ENCODE measurements around the gene RANGRF. TPM values are rescaled to one million over a fixed set of nuclear protein-coding genes. Genes with fewer than 3 reads are reported as not detected.

RANGRF gene
- total RNA-seq, 2 donors from 2014 or later: 16.9 to 19.1 TPM

DNA sequence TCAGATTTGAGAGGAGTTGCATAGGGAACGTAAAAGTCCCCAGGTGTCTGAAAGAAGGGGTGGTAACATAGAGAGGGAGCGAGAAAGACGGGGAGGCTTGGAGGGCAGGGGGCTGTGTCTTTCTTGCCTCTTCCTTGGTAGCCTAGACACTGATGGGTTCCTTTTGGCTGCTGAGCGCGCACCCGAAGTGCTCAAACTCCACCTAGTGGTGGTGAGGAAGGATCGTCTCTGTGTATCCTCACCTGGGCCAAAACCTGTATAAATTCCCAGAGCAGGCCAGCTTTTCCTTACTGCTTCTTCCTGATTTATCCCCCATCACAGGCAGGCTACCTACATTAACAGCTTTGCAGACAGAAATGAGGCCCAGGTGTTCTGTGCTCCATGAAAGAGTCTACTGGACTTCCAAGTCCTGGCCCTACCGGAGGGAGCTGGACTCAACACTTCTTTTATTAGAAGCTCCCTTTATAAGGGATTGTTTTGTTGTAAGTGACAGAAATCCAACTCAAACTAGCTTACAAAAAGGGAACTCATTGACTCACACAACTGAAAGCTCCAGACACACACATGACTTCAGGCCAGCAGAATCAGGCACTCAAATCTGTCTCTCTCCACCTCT, 12.3 kb downstream of the RANGRF start:
- DNase-seq (ENCODE audit: low spot score): no peak
- intact Hi-C loops (cut with DNase I): loop anchor here (5.0 to 10.0 kb wide), 2 partner anchors 226 to 903 kb away; no protein-coding TSS in a partner anchor

- no peak for DNase-seq (ENCODE audit: low spot score)
- intact Hi-C loops (cut with DNase I): no loop called here
Observed at GRCh38 chr17:8310601-8311123, 22.2 kb downstream of the RANGRF start.

DNA sequence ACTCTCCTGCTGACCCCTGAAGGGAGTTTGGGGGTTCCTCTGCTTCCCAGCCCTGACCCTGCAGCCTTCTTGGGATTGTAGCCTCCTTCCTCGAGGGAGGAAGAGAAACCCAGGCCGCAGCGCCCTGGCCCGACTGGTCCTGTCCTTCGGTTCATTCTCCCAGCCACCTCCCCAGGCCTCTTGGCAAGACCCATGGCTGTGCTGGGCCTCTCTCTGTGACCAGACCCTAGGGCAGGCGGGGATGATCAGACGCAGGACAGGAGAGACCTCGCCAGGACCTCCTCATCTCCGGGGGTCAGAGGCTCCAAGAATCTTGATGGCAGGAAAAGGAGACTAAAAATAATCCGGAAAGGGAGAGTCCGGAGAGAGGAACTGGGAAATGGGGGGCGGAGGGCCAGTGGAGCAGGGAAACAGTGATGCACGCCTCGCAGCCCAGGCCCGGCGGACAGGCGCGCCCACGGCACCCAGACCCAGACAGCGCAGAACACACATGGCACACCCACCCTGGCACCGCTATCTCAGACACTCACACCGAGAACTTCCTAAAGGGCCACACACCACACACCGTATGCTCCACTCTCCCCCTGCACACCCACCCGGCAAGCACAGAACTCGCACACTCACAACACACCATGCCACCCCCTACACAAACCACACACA, 22.8 kb downstream of the RANGRF start:
- intact Hi-C loops (cut with DNase I): no loop called here
- no peak for DNase-seq (ENCODE audit: low spot score)

DNA sequence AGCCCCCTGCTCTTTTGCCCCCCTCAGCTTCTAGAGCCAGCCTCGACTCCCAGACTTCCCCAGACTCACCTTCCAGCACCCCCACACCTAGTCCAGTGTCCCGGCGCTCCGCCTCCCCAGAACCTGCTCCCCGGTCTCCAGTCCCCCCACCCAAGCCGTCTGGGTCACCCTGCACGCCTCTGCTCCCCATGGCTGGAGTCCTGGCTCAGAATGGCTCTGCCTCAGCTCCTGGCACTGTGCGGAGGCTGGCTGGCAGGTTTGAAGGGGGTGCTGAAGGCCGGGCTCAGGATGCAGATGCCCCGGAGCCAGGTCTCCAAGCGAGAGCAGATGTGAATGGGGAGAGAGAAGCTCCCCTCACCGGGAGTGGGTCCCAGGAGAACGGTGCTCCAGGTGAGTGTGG, 23.8 kb downstream of the RANGRF start:
- DNase-seq (ENCODE audit: low spot score): no peak
- intact Hi-C loops (cut with DNase I): no loop called here

DNA sequence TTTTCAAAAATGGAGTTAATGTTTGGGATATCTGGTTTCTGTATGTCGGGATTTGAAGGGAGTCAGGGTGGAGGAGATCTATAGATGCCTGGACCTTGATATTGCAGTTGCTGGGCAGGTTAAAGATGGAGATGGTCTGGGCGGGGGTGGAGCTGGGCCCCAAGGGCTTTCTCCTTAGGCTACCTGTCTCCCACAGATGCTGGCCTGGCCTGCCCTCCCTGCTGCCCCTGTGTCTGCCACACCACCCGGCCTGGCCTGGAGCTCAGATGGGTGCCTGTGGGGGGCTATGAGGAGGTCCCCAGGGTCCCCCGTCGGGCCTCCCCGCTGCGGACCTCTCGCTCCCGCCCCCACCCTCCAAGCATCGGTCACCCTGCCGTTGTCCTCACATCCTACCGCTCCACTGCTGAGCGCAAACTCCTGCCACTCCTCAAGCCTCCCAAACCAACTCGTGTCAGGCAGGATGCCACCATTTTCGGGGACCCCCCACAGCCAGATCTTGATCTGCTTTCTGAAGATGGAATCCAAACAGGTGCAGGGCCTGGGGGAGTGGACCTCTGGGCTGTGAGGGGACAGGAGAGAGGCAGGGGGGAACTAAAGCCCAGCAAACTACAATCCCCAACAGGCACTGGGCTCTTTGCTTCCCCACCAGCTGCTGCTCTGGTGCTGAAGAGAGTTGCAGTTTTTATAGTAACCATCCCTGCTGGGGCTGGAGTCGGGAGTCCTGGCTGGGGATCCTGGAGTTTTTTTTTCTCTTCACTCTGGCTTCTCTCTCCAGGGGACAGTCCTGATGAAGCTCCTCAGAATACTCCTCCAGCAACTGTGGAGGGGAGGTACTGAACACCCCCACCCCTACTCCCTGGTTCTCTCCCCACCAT, 24.5 kb downstream of the RANGRF start:
- intact Hi-C loops (cut with DNase I): no loop called here
- no peak for DNase-seq (ENCODE audit: low spot score)

- DNase-seq (ENCODE audit: low spot score): no peak
- intact Hi-C loops (cut with DNase I): no loop called here
Observed at GRCh38 chr17:8314797-8315763, 26.6 kb downstream of the RANGRF start.

GRCh38 chr17:8315764-8316217, 27.3 kb downstream of the RANGRF start:
- intact Hi-C loops (cut with DNase I): no loop called here
- DNase-seq (ENCODE audit: low spot score): no peak

DNA sequence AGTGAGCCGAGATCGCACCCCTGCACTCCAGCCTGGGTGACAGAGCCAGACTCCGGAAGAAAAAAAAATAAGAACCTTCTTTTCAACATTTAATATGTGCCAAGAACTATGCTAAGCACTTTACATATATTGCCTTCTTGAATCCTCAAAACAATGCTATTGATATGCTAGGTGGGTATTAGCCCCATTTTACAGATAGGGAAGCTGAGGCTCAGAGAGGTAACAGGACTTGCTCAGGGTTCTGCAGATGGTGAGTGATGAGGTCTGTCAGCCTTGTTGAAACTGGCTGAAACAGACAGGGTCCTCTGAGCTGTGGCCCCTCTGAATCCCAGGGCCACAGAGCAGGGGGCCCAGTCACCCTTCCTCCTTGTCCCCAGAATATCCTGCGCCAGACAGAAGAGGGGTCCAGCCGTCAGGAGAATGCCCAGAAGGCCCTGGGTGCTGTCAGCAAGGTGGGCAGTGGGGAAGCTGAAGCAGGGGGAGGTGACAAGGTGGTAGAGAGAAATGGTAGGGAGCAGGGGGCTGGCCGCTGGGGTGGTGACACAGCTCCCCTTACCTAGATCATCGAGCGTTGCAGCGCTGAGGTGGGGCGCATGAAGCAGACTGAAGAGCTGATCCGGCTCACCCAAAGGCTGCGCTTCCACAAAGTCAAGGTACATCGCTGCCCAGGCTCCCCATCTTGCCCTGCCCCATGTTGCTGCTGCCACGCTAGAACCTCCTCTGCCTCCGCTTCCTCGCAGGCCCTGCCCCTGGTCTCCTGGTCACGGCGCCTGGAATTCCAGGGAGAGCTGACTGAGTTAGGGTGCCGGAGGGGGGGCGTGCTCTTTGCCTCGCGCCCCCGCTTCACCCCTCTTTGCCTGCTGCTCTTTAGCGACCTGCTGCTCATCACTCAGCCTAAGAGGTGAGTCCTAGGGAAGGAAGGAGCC, 29.8 kb downstream of the RANGRF start:
- intact Hi-C loops (cut with DNase I): no loop called here
- no peak for DNase-seq (ENCODE audit: low spot score)

- intact Hi-C loops (cut with DNase I): no loop called here
- DNase-seq (ENCODE audit: low spot score): no peak
Observed at GRCh38 chr17:8320262-8320661, 31.8 kb downstream of the RANGRF start.

GRCh38 chr17:8320990-8321389, 32.5 kb downstream of the RANGRF start:
- intact Hi-C loops (cut with DNase I): no loop called here
- no peak for DNase-seq (ENCODE audit: low spot score)

- no peak for DNase-seq (ENCODE audit: low spot score)
- intact Hi-C loops (cut with DNase I): no loop called here
Observed at GRCh38 chr17:8322061-8322460, 33.6 kb downstream of the RANGRF start.

DNA sequence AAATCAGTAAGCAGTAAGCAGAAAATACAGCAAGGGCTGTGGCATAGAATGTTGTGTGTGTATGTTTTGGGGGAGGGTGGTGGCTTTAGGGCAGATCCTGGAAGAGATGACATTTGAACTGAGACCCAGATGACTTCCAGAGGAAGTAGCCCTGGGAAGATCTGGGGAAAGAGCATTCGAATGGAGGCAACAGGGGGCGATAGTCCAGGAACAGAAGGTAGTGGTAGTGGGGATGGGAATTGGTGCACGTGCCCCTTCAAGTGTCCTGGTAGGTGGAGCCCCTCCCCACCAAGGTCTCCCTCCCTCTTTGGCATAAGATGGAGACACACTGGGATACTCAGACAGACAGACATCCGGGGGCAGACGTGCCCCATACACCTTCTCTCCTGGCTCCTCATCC, 35.7 kb downstream of the RANGRF start:
- DNase-seq (ENCODE audit: low spot score): no peak
- intact Hi-C loops (cut with DNase I): no loop called here

GRCh38 chr17:8324923-8325322, 36.5 kb downstream of the RANGRF start:
- intact Hi-C loops (cut with DNase I): no loop called here
- no peak for DNase-seq (ENCODE audit: low spot score)

DNA sequence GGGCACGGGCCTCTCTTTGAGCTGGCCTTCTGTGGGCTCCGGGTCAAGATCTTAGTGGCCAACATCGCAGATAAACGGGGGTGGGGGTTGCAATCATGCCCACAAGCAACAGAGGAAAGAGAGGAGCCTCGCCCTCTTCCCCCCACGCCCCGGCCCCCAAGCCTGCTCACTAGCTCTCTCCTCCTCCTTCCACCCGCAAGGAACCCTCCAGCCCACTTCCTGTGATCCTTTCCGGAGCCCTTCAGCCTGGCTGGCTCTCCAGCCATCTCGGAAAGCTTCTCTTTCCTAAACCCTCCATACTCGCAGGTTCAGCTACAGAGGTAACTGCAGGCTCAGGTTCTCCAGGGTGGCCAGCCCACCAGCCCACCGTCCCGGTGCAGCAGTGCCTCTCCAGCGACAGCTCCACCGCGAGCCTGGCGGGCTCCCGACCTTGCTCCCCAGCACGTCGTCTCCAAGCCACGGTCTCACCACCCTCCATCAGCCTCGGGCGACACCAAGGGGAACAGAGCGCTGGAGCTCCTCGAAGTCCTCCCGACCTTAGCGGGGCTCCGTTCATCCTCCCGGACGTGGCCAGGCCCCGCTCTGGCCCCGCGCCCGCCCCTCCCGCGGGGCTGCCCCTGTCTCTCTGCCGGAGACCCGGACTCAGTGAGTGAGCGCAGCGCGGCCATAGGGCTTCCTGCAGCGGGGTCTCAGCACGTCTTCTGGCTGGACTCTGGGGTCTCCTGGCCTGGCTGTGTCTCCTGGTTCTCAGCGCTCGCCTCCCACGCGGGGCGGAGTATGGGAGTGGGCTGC, 38.2 kb downstream of the RANGRF start:
- no peak for DNase-seq (ENCODE audit: low spot score)
- intact Hi-C loops (cut with DNase I): no loop called here

GRCh38 chr17:8327303-8327649, 38.8 kb downstream of the RANGRF start:
- DNase-seq (ENCODE audit: low spot score): no peak

DNA sequence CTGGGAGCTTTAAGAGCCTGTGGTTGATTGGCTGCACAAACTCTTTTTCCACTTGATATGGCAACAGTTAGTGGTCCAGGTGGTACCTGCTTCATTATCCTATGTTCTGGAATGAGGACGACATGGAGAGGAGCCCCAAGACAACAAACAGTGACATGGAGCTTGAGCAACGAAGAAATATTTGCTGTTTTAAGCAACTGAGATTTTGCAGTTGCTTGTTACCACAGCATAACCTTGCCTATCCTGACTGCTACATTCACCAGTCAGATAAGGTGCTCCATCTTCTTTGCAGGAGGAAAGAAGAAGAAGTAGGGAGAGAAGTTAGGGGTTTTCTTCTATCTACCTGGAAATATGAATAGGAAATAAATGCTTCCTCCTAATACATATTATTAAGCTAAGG, 43.7 kb downstream of the RANGRF start:
- intact Hi-C loops (cut with DNase I): no loop called here
- DNase-seq (ENCODE audit: low spot score): no peak

More at GRCh38 chr17:8327303-8327649, 38.8 kb downstream of the RANGRF start:
- intact Hi-C loops (cut with DNase I): no loop called here

DNA sequence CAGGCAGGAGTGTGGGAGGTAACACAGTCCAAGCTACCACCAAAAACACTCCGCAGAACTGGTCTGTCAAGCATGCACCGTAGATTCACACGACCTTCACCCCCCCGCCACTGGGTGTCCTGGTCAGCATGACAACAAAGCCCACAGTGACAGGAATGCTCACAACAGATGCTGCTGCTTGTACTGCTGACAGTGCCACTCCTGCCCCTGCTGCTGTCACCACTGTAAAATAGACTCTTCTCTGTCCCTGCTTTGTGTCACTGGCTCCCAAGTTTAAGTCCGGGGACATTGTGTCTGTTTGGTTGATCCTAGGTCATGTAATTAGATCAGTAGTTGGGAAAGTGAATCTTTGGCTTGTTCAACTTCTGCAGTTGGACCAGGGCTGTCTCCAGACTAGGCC, 44.2 kb downstream of the RANGRF start:
- intact Hi-C loops (cut with DNase I): no loop called here

More for the DNA sequence above, 44.2 kb downstream of the RANGRF start:
- no peak for DNase-seq (ENCODE audit: low spot score)

All from posterior vena cava (tissue), 2 donors.